CD4-positive, alpha-beta T cell treated with Interleukin-15 for 4 hours (primary cell): ENCODE results near the gene GNB1.
"Not testable (repeated sequence)": the region's sequence is repeated elsewhere in the genome, so short reads cannot be mapped to it uniquely, and the experiment has no call there.

ENCODE experiments used
- DNase-seq: peaks from one replicate; pipeline ENCODE4 v3.0.0-alpha.2; 2020; ENCODE audit warnings: low spot score

GNB1 gene

GRCh38 chr1:1741013-1741412 is 149.9 kb downstream of the GNB1 start:
- not testable (repeated sequence) for DNase-seq

GRCh38 chr1:1738799-1739337 is 152.0 kb downstream of the GNB1 start:
- not testable (repeated sequence) for DNase-seq

- DNase-seq, result not testable (repeated sequence)
Observed at GRCh38 chr1:1737675-1738590, 153.0 kb downstream of the GNB1 start.
